H9 (cell line): ENCODE measurements around the gene ZNF749. TPM values are rescaled to one million over a fixed set of nuclear protein-coding genes. Genes with fewer than 3 reads are reported as not detected.
A peak's percentile ranks its signal among the peaks of the same experiment; 100 is the strongest.

Experiments used
- DNase-seq: peaks from one replicate; pipeline ENCODE4 v3.0.0-alpha.2; 2017
- H2AFZ ChIP-seq: one replicate; pipeline ENCODE4 v1.6.1; 2013; ENCODE audit warnings: mild to moderate bottlenecking, low read length, control low read depth, moderate library complexity
- H2AK5ac ChIP-seq: 2 replicates; pipeline ENCODE4 v1.6.1; 2013; ENCODE audit warnings: low read length, control low read depth, mixed read lengths; ENCODE audit not compliant: insufficient read length
- H2BK120ac ChIP-seq: one replicate; pipeline ENCODE4 v1.6.1; 2013; ENCODE audit warnings: low read depth, mild to moderate bottlenecking, low read length, control low read depth, inconsistent platforms; ENCODE audit not compliant: poor library complexity, severe bottlenecking
- H2BK12ac ChIP-seq: 2 replicates; pipeline ENCODE4 v1.6.1; 2013; ENCODE audit warnings: low read length, control low read depth, mixed read lengths, low read depth; ENCODE audit not compliant: insufficient read length
- H2BK15ac ChIP-seq: 2 replicates; pipeline ENCODE4 v1.6.1; 2013; ENCODE audit warnings: low read depth, low read length, control low read depth
- H2BK20ac ChIP-seq: one replicate; pipeline ENCODE4 v1.6.1; 2013; ENCODE audit warnings: low read depth, mild to moderate bottlenecking, low read length, control low read depth, inconsistent platforms; ENCODE audit not compliant: poor library complexity, severe bottlenecking
- H2BK5ac ChIP-seq: 2 replicates; pipeline ENCODE4 v1.6.1; 2013; ENCODE audit warnings: low read length, control low read depth, mixed read lengths; ENCODE audit not compliant: insufficient read length
- H3K14ac ChIP-seq: 2 replicates; pipeline ENCODE4 v1.6.1; 2013; ENCODE audit warnings: low read length, control low read depth; ENCODE audit not compliant: insufficient read depth
- H3K18ac ChIP-seq: 2 replicates; pipeline ENCODE4 v1.6.1; 2013; ENCODE audit warnings: low read depth, mild to moderate bottlenecking, mixed read lengths, low read length, control low read depth; ENCODE audit not compliant: insufficient read length
- H3K23ac ChIP-seq: 2 replicates; pipeline ENCODE4 v1.6.1; 2013; ENCODE audit warnings: low read length, control low read depth, mixed read lengths, low read depth; ENCODE audit not compliant: insufficient read length
- H3K23me2 ChIP-seq: 2 replicates; pipeline ENCODE4 v1.6.1; 2013; ENCODE audit warnings: low read depth, mild to moderate bottlenecking, mixed read lengths, low read length, control low read depth; ENCODE audit not compliant: insufficient read length, poor library complexity, severe bottlenecking
- H3K27ac ChIP-seq: 2 replicates; pipeline ENCODE4 v1.5.1; 2013; ENCODE audit warnings: low read length, control low read depth, mixed read lengths, low read depth; ENCODE audit not compliant: insufficient read length
- H3K27me3 ChIP-seq: 2 replicates; pipeline ENCODE4 v1.6.1; 2013; ENCODE audit warnings: low read length, control low read depth, inconsistent platforms; ENCODE audit not compliant: insufficient read depth
- H3K4ac ChIP-seq: 2 replicates; pipeline ENCODE4 v1.6.1; 2013; ENCODE audit warnings: low read depth, mild to moderate bottlenecking, control low read depth, inconsistent platforms, low read length, moderate library complexity
- H3K4me1 ChIP-seq: 2 replicates; pipeline ENCODE4 v1.6.1; 2013; ENCODE audit warnings: low read length, control low read depth, inconsistent platforms; ENCODE audit not compliant: insufficient read depth
- H3K4me2 ChIP-seq: 2 replicates; pipeline ENCODE4 v1.6.1; 2013; ENCODE audit warnings: low read length, control low read depth, mixed read lengths; ENCODE audit not compliant: insufficient read length, insufficient read depth
- H3K56ac ChIP-seq: 2 replicates; pipeline ENCODE4 v1.6.1; 2013; ENCODE audit warnings: low read depth, mild to moderate bottlenecking, mixed read lengths, low read length, control low read depth; ENCODE audit not compliant: insufficient read length
- H3K79me1 ChIP-seq: 2 replicates; pipeline ENCODE4 v1.6.1; 2013; ENCODE audit warnings: low read depth, mild to moderate bottlenecking, moderate library complexity, low read length, control low read depth, inconsistent platforms; ENCODE audit not compliant: insufficient read depth, poor library complexity, severe bottlenecking
- H3K79me2 ChIP-seq: 2 replicates; pipeline ENCODE4 v1.6.1; 2013; ENCODE audit warnings: low read length, control low read depth, inconsistent platforms; ENCODE audit not compliant: insufficient read depth
- H3K9ac ChIP-seq: 2 replicates; pipeline ENCODE4 v1.6.1; 2013; ENCODE audit warnings: low read length, control low read depth, mixed read lengths; ENCODE audit not compliant: insufficient read length; ENCODE audit errors: extremely low read depth
- H3K9me3 ChIP-seq: one replicate; pipeline ENCODE4 v1.6.1; 2013; ENCODE audit warnings: low read depth, low read length, inconsistent platforms; ENCODE audit not compliant: control insufficient read depth
- H3T11ph ChIP-seq: one replicate; pipeline ENCODE4 v1.6.1; 2013; ENCODE audit warnings: mild to moderate bottlenecking, low read length, control low read depth, inconsistent platforms
- H4K20me1 ChIP-seq: one replicate; pipeline ENCODE4 v1.6.1; 2013; ENCODE audit not compliant: control insufficient read depth, insufficient read length, insufficient read depth
- H4K5ac ChIP-seq: 2 replicates; pipeline ENCODE4 v1.6.1; 2013; ENCODE audit warnings: low read depth, mild to moderate bottlenecking, mixed read lengths, low read length, control low read depth; ENCODE audit not compliant: insufficient read length
- H4K8ac ChIP-seq: replicated peaks from 2 replicates; pipeline ENCODE4 v1.6.1; 2013; ENCODE audit warnings: low read length, control low read depth, mixed read lengths, low read depth; ENCODE audit not compliant: insufficient read length
- H4K91ac ChIP-seq: 2 replicates; pipeline ENCODE4 v1.6.1; 2013; ENCODE audit warnings: low read depth, mild to moderate bottlenecking, moderate library complexity, mixed read lengths, low read length, control low read depth; ENCODE audit not compliant: insufficient read length
- H3K27ac Mint-ChIP-seq, 3 experiments: 2 replicates in 2 of 3; 3 replicates in 1 of 3; pipeline ENCODE4 v1.8.0; 2020 to 2021; ENCODE audit warnings: mixed read lengths in 3 of 3, mild to moderate bottlenecking in 1 of 3, moderate library complexity in 1 of 3
- H3K27me3 Mint-ChIP-seq: 2 replicates; pipeline ENCODE4 v1.8.0; 2021; ENCODE audit warnings: low read depth, mild to moderate bottlenecking, moderate library complexity, mixed read lengths
- H3K36me3 Mint-ChIP-seq, 3 experiments: 2 replicates in 2 of 3; 3 replicates in 1 of 3; pipeline ENCODE4 v1.8.0; 2020 to 2021; ENCODE audit warnings: low read depth in 3 of 3, mixed read lengths in 3 of 3; ENCODE audit not compliant: insufficient read depth in 1 of 3
- H3K4me1 Mint-ChIP-seq, 2 experiments: 2 replicates each; pipeline ENCODE4 v1.8.0; 2020; ENCODE audit warnings: mixed read lengths in 2 of 2
- H3K4me3 Mint-ChIP-seq, 2 experiments: 2 replicates in 1 of 2; 3 replicates in 1 of 2; pipeline ENCODE4 v1.8.0; 2020 to 2021; ENCODE audit warnings: mild to moderate bottlenecking in 2 of 2, mixed read lengths in 2 of 2, moderate library complexity in 1 of 2
- H3K9me3 Mint-ChIP-seq, 2 experiments: 2 replicates in 1 of 2; 3 replicates in 1 of 2; pipeline ENCODE4 v1.8.0; 2020; ENCODE audit warnings: mild to moderate bottlenecking in 2 of 2, mixed read lengths in 2 of 2, moderate library complexity in 1 of 2
- WGBS: extraction: QIAGEN DNeasy Blood & Tissue Kit; methylation state at CpG from one replicate; pipeline ENCODE4 v1.1.7; 2013; ENCODE audit warnings: missing lambda C conversion rate, low lambda C conversion rate, mixed read lengths; ENCODE audit not compliant: insufficient read length; ENCODE audit errors: extremely low coverage; 5-methylcytosine and 5-hydroxymethylcytosine counted together
- total RNA-seq: library from RNA; stranded (reverse); gene quantifications from 2 replicates; pipeline ENCODE4 v1.2.1, GENCODE V29; 2021
- TF ChIP-seq, protein P1 (sequence below): fragments of 200-600 bp; sonication (generic); conservative IDR thresholded peaks from 3 replicates; pipeline ENCODE4 v1.8.0; 2021; ENCODE audit warnings: antibody characterized with exemption, mild to moderate bottlenecking

Gene ZNF749
- total RNA-seq, 1 experiment from 2014 or later = 25.0 TPM

DNA sequence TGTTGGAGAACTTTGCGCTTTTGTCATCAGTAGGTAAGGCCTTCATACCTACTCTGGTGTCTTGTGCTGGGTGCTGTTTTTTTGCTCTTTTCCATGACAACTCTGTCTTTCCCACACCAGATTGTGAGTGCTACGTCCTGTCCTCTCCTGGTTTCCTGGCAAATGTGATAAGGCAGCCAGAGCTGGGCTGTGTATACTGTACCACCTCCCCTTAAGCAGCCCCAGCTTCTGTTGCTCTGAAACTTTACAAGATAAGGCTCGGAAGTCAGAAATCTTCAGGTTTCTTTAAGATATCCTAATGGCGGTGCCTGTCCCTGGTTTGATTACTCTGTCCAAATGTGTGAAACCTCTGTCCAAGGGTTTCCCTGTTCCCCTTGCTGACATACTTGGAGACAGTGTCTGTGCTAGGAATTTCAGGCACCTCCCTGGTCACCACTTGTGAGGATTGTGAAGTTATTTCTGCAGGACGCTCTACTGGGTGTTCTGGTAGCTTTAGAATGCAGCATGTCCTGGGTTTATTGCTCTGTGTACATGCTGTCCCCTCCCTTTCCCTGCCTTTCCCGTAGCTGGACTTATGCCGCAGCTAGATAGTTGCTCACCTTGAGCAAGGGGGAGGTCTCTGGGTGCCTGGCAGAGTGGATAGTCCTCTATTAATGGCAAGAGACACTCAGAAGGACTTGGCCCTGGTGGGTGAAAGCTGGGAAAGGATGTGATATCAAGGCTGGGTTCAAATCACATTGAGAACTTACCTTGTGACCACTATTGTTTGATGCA is 7.0 kb downstream of the ZNF749 start:
- no peak overlapping the region for H3K4me2 ChIP-seq
- no peaks in the 10 kb centered on the region for H3K9me3 ChIP-seq
- no peak overlapping the region for H2BK15ac ChIP-seq
- no peak overlapping the region for H3K14ac ChIP-seq
- Mint-ChIP-seq H3K36me3 (peaks cover 48 to 65% (median 52%) of the 10 kb centered on the region in 3 experiments), H3K9me3 (peaks cover 0 to 25% of the 10 kb centered on the region in 2 experiments; a peak in 3 of 5 replicates), H3K27ac (peak overlapping the region in 1 of 3 experiments; percentile 47; a peak in 2 of 7 replicates), H3K27me3 (no peaks in the 10 kb centered on the region), H3K4me3 (no peak overlapping the region), H3K4me1 (peaks cover 0 to 5% of the 10 kb centered on the region in 2 experiments; a peak in 2 of 4 replicates)
- H4K91ac ChIP-seq = no peak overlapping the region
- H3K23me2 ChIP-seq = no peaks in the 10 kb centered on the region
- no peaks in the 10 kb centered on the region for H3K4me1 ChIP-seq
- TF ChIP-seq, protein P1, sequence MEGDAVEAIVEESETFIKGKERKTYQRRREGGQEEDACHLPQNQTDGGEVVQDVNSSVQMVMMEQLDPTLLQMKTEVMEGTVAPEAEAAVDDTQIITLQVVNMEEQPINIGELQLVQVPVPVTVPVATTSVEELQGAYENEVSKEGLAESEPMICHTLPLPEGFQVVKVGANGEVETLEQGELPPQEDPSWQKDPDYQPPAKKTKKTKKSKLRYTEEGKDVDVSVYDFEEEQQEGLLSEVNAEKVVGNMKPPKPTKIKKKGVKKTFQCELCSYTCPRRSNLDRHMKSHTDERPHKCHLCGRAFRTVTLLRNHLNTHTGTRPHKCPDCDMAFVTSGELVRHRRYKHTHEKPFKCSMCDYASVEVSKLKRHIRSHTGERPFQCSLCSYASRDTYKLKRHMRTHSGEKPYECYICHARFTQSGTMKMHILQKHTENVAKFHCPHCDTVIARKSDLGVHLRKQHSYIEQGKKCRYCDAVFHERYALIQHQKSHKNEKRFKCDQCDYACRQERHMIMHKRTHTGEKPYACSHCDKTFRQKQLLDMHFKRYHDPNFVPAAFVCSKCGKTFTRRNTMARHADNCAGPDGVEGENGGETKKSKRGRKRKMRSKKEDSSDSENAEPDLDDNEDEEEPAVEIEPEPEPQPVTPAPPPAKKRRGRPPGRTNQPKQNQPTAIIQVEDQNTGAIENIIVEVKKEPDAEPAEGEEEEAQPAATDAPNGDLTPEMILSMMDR = no peak
- H3K4ac ChIP-seq = no peak overlapping the region
- no peak for DNase-seq
- H3K79me1 ChIP-seq = peaks cover 5% of the 10 kb centered on the region
- H2BK120ac ChIP-seq = no peak overlapping the region
- H3K79me2 ChIP-seq = peaks cover 30% of the 10 kb centered on the region
- no peak overlapping the region for H2AFZ ChIP-seq
- no peak overlapping the region for H3K23ac ChIP-seq
- H2AK5ac ChIP-seq = no peak overlapping the region
- no peak overlapping the region for H3K18ac ChIP-seq
- H3K27ac ChIP-seq = no peak overlapping the region
- H2BK12ac ChIP-seq = no peak overlapping the region
- no CpG with 5 or more reads among the region's 7 CpGs for WGBS
- no peak overlapping the region for H3K9ac ChIP-seq
- no peak overlapping the region for H2BK20ac ChIP-seq
- H3K27me3 ChIP-seq = no peaks in the 10 kb centered on the region
- H2BK5ac ChIP-seq = no peak overlapping the region
- no peak overlapping the region for H3T11ph ChIP-seq
- no peak overlapping the region for H4K8ac ChIP-seq
- no peak overlapping the region for H3K56ac ChIP-seq
- no peak overlapping the region for H4K5ac ChIP-seq
- H4K20me1 ChIP-seq = no peaks in the 10 kb centered on the region
